Putamen (tissue), 1 donor: ENCODE data around the gene ARAP2.
"Not testable (repeated sequence)": the region's sequence is repeated elsewhere in the genome, so short reads cannot be mapped to it uniquely, and the experiment has no call there.

Source experiments
- DNase-seq: peaks from one replicate; pipeline ENCODE4 v3.0.0-alpha.2; 2016; ENCODE audit warnings: low spot score

ARAP2 gene

DNA sequence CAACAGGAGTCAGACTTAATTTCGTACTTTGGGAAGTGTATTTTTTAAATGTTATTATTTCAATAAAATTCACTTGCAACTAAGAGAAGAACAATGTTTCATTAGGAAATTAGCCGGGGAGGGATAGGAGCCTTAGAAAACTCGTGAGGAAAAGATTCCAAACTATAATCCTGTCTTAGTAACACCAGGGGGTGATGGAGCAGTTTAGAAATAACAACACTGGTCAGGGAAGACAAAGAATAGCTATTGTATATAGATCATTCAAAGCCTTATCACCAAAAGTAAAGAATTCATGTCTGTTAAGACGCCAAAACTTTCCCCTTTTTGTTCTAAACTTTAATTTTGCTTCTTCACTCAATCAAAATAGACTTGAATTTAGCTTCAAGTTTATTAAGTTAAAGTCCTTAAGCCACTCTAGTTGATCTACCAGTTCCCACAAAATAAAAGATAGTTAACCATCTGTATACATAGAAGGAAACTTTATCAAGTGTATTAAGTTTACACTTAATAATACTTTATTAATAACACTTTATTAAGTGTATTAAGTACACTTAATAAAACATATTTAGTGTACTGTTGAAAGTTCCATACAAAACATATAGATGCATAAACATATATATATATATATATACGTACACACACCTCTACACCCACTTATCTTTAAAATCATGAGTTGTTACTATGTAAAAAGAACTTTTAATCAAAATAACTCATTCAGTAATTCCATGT, 60.5 kb downstream of the ARAP2 start:
- DNase-seq = no peak

DNA sequence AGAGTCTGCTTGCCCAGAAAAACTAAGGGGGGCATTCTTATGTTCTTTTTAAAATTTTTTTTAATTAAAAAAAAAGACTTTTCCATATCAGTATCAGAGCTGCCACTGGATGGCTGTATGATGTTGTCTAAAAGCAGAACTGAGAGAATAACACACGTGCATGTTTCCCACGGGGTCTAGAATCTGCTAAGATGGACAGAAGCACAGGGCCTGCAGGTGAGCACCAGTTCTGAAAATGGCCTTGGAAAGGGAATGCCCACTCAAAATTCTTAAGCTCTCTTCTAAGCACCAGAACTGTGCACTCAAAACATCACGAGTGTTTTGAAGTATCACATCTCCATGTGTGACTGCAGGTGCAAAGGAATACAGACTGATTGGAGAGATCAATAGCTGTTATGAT, 61.1 kb downstream of the ARAP2 start:
- no peak for DNase-seq

DNA sequence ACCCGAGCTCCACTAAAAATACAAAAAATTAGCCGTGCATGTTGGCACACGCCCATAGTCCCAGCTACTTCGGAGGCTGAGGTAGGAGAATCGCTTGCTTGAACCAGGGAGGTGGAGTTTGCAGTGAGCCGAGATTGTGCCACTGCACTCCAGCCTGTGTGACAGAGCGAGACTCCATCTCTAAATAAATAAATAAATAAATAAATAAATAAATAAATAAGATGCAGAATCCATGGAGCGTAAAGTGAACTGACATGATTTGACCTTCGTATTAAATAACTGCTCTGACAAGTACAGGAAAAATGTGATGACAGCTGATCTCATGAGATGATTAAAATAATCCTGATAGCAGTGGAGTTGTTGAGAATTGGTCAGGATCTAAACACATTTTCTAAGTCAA, 62.0 kb downstream of the ARAP2 start:
- not testable (repeated sequence) for DNase-seq

DNA sequence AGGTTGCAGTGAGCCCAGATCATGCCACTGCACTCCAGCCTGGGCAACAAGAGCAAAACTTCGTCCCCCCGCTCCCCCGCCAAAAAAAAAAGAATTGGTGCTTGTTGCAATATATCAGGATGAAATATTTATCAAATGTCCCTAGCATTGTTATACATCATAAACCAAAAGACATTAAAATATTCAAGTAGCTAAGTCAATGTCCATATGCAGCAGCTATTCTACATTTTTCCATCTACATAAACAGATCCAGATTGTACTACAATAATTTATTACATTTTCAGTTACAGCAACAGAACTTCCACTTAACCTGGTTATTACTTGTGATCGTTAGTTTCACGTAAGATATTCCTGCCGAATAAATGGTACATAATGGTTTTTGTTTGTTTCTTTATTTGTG, 64.1 kb downstream of the ARAP2 start:
- no peak for DNase-seq

DNA sequence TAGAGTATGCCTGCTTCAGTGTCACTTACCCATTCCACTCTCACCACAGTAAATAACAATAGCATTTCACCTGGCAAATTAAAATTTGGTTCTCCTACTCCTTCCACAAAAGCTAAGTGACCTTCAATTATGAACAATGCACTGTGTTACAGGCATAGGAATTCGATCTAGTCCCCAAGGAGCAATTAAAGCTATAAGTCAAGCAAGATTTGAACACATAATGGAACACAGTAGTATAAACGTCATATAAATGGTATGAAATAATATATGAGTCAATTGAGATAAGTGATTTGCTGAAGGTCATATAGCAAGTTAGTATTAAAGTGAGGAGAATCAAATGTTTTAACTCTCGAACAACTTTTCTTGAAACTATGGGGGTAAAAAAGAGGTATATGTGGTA, 65.8 kb downstream of the ARAP2 start:
- no peak for DNase-seq

DNA sequence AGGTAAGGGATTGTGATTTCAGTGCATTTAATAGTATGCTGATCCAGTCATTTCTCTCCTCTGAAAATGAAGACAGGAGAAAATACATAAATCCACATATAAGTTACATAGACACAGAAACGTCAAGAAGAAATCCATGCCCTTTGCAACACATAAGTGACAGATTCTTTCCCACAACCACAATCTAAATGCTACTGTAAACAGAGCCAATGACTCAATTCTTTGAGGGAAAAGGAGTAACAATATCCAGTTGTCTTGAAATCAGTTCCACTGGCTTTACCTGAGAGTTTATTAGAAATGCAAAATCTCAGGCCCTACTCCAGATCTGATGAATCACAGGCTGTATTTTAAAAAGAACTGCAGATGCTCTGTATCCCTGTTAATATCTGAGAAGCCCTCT, 66.4 kb downstream of the ARAP2 start:
- DNase-seq = no peak

DNA sequence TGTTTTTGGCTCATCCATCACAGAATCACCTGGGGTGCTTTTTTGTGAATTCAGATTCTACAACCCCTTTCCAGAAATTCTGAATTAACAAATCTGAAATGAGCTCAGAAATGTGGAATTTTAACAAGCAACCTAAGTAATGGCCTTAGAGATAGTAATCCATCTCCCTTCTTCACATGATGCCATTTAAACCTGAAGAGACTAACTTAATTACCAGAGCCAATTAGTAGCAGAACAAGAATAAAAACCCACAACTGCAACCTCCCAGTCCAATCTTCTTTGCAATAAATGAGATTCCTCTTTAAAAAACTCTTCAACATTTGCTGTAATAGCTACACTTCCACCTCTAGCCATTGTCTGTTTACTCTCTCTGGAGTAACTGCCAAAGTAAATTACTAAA, 69.7 kb downstream of the ARAP2 start:
- DNase-seq = no peak

DNA sequence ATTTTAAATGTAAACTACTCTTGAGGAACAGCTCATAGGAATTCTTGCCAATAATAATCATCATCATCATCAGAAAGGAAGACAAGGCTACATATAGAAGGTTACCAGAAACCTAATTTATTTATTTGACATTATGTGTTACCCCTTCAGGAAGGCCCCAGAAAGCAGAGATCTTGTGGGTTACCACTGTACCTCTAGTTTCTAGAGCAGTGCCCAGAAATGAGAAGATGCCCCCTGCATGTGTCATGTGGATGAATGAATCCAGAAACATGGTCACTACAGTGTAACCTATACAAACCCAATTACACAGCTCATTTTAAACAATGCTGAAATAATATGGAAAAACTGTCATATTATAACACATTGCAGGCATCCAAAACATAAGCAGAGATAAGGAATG, 70.4 kb downstream of the ARAP2 start:
- DNase-seq = no peak

DNA sequence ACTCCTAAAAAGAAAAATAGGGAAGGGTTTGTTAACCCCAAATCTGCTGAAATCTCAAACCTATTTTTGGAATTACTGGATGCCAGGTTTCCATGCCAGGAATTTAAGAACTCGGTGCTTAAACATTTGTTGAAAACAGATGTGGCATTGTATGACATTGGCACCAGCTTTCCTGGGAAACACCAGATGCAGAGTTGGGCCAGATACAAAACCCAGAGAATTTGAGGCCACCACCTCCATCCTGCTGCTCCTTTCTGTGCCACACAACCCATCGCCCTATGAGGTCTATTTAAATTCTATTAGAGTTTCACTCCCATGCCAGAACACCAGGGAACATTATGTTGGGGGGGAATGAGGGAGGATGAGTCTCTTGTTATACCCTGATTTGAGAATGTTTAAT, 71.7 kb downstream of the ARAP2 start:
- DNase-seq = peak; percentile 59

DNA sequence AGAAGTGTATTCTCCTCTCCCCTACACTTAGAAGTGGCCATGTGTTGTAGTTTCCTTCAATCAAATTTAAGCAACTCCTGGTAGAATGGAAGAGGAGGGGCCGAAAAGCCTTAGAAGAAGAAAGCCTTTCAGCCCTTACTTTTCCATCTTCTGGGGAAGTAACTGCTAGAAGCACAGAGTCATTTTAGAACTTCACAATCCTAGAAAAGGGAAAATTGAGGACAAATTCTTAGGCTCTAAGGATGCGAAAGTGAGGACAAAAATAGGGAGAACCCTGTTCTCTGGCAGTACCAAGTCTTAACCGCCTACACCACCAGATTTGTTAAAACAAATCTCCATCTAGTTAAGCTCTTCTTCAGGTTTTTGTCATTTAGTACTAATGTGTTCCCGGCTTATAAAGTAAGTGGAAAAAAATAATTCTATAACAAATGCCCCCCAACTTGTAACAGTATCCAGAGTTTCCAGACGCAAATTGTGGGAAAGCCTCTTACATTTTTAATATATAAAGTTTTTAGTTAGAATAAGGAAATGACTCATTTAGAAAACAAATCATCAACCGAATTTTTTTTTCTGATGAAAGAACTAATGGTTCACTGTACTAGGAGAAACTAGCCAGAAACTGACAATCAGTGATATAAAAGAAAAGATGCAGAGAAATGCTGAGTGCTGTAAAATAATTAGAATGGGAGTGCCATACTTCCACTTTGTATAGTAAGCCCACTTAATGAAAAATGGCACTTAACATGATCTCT, 76.0 kb downstream of the ARAP2 start:
- DNase-seq = no peak

DNA sequence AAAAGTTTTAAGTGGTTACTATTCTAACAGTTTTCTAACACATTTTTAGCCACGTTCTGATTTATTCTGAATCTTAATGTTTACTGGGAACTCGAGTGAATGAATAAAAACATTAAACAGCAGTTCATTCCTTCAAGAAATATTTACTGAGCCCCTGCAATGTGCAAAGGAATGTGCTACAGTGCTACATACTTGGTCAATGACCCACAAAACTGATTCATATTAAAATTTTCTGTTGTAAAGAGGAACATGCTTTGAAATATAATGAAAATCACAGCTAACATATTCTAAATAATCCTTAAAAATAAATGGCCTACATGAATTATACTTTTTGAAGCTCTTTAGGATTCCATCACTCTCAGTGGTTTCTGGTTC, 78.7 kb downstream of the ARAP2 start:
- no peak for DNase-seq

DNA sequence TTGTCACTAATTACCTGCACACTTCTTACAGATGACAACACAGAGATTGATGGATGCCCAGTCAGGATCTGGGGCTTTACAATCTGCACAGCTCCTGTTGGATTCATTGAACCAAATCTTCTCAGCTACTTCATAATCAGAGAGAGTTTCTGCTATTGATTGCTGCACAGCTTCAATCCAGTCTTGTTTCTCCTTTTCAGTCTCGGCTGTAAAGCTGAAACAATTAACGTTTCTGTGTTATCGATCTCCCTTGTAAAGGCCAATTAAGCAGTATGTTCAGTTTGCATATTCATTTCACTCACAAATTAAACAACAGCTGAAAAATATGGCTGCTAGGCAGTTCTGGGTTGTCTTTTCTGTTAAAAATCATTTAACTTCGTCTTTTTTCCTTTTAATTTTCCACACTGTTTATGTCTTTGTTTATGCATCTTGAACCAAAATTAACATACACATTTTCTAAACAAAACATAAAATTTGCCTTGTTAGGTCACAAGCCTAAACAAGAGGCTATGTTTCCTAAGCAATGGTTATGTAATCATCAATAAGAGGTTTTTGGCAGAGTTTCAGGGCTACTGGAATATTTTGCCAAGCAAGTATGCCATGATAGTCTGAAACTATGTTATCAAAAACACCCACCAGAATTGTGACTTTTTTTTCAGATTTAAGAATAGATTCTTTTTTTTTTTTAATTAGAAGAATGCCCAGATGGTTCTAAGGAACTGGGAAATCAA, 79.2 kb downstream of the ARAP2 start:
- peak; percentile 70 for DNase-seq

DNA sequence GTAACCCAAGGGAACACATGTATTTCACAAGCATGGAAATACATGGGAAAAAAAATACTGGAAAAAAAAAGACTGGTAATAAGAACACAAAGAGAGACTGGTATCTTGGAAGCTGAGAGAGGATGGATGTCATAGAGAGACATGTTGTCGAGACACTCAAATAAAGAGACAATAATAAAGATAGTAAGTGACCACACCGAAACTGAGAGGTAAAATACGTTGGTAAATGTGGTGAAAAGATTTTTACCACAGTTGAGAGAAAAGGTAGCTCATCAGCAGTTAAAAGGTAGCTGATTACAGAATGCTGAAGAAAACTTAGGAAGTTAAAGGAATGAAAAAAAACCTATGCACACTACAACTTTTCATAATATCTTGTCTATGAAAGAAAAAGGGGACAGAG, 81.1 kb downstream of the ARAP2 start:
- DNase-seq = no peak

DNA sequence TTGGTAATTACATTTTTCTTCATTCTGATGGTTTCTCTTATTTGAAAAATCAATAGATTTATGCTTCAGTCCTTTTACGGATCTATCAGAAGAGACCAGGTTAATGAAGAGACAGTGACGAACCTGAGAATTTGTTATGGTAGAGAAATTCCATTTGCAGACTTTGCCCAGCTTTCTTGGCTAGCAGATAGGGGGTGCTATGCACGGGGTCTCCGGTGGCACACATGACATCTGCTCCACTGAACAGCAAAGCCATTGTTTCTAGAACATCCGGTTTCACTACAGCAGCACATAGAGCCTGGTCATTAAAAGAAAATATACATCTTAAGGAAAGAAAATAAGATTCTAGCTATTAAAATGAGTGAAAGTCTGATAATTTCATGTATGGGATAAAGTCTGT, 85.1 kb downstream of the ARAP2 start:
- DNase-seq = peak; percentile 38

DNA sequence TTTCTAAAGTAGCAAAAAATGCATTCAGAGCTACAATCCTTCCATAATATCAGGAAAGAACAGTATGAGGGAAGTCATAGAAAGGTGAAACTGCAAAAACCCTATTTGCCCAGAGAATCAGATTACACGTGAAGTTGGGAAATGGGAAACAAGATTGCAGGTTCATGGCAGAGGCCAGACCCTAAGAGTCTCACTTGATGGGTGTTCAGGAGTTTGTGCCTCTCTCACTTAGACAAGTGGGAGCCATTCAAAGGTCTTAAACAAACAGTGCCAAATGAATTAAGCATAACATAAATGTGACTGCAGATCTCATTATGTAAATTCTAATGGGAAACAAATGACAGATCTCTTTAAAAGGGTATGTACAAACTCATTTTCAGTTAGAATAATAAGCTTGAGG, 91.6 kb downstream of the ARAP2 start:
- no peak for DNase-seq

DNA sequence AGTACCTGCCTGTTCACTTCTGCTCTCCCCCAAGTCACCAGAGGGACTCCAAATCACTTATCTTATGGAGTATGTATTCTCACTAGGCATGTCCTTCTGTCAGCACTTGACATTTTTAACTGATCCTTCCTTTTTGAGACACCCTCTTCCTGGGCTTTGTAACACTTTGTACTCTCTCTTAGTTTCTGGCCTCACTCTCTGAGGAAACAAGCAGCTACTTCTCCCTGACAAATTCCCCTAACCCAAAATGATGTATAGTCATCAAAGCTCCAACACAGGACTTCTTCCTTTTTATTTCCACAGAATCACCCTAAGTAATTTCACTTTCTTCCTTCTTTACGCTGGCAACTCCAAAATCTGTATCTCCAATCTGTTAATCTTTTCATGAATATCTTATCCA, 101.8 kb downstream of the ARAP2 start:
- no peak for DNase-seq

DNA sequence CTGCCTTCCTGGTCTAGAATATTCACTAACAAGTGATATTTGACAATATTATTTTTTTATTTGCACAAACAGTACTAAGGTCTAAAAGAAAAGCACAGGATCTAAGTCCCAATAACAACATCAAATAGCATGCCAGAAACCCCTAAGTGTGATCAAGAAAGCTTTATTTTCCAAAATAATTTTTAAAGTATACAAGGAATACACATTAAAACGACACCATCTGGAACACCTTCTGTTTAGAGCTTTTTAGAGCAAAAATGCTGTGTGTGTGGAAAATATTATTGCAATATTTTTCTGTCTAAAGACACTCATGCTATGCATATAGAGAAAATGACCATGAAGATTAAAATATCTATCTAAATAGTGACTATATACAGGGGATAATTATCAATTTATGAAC, 103.1 kb downstream of the ARAP2 start:
- DNase-seq = no peak

DNA sequence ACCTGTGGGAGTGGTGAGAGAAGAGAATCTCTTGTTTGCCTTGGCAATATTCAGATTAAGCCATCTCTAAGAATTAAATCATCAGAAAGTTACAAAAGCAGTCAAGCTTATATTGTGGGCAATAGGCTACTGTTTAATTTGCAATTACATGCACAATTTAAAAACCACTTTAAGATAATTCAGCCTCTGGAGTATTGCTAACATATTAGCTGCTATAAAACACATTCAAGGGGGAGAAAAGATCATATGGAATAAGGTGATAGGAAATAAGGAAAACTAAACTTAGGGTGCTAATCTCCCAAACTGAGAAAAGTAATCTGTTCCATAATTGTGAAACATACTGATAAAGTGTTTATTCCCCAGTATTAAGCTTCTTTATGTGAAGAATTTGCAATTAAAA, 103.9 kb downstream of the ARAP2 start:
- no peak for DNase-seq

DNA sequence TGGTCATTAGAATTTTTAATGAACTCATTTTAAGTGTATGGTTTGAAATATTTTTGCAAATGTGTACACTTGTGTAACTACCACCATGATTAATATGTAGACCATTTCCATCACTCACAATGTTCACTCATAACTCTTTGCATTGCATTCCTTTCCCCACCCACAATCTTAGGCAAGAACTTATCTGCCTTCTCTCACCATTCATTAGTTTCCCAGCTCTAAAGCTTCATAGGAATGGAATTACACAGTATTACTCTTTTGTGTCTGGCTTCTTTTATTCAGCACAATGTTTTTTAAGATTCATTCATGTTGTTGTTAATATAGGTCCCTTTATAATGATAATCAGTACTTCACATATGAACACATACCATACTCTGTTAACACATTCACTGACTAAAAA, 106.1 kb downstream of the ARAP2 start:
- DNase-seq = no peak

DNA sequence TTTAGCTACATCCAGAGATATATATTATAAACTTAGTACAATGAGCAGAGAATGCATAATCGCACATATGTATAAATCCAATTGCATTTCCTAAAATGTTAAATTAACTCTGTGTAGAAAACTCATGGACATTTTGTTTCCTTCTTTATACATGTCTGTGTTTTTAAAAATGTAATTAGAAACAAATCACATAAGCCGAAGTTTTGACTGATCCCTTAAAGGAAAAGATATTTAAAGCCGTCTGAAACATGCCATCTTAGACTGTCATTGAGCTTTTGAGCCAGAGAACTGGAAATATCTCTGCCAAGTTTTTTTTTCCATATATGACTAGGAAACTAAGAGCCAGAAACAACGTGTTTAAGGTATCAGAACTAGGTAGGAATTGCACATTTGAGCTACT, 107.0 kb downstream of the ARAP2 start:
- no peak for DNase-seq

DNA sequence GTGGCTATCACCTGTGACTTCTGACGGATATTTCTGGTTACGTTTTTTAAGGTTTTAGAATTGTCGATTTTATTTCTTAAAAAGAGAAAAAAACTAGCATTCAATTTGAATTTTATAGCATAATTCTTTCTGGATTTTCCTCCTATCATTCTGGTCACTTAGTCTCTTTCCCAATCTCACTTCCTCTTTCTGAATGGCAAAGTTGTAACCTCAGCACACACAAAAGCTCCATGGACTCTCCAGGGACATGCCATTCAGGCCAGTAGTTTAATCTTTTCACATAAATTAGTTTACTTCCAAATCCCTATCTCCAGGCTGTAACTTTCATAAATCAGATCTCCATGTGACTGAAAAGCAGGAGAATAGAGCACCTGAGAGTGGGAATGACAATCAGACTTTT, 110.7 kb downstream of the ARAP2 start:
- DNase-seq = no peak

DNA sequence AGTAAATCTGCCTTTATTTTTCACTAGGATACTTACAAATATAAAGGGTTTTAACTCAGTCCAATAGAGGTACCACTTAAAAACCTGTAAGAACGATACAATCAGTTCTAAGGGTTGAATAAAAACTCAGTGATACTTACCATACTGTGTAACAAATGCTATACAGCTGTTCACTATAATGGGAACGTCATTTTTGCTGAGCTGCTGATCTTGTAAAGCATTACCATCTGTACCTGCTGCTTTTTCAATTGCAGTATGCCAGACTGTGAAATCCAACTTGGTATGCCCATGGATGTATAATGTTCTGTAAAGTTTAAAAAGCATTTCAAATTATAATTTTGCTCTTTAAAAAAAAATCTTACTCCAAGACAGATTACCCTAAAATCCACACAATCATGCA, 111.2 kb downstream of the ARAP2 start:
- no peak for DNase-seq

DNA sequence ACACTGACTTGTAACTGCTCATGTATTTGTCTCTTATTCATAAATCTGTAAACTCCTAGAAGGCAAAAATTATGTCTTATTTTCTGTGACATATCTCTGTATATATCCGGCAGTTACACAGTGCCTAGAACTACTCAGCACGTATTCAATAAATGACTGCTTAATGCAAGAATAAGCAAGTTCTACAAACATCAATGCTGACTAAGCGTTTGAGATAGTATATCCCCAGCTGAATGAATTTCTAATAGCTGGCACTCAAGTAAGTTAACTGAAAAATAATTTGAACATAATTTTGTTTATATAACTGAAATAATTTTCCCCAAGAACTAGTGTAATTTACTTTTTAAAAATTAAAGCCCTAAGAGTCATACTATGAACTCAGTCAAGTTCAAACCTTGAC, 113.7 kb downstream of the ARAP2 start:
- DNase-seq = no peak
